Coronary artery (tissue), 2 donors: ENCODE measurements around the gene GPD1.

Experiments used
- DNase-seq: peaks from one replicate; pipeline ENCODE4 v3.0.0-alpha.2; 2017; ENCODE audit warnings: low spot score
- H3K27ac ChIP-seq, 2 donors: fragments of 200-600 bp; sonication (generic); one replicate each; pipeline ENCODE4 v1.5.1; 2016 to 2019
- H3K4me3 ChIP-seq: fragments of 200-600 bp; sonication (generic); 2 replicates; pipeline ENCODE4 v1.5.1; 2016; ENCODE audit warnings: mild to moderate bottlenecking, moderate library complexity
- TF ChIP-seq, protein P1 (sequence below): fragments of 200-600 bp; sonication (generic); IDR thresholded peaks from one replicate; pipeline ENCODE4 v1.5.1; 2019; ENCODE audit warnings: antibody characterized with exemption

GPD1 gene

DNA sequence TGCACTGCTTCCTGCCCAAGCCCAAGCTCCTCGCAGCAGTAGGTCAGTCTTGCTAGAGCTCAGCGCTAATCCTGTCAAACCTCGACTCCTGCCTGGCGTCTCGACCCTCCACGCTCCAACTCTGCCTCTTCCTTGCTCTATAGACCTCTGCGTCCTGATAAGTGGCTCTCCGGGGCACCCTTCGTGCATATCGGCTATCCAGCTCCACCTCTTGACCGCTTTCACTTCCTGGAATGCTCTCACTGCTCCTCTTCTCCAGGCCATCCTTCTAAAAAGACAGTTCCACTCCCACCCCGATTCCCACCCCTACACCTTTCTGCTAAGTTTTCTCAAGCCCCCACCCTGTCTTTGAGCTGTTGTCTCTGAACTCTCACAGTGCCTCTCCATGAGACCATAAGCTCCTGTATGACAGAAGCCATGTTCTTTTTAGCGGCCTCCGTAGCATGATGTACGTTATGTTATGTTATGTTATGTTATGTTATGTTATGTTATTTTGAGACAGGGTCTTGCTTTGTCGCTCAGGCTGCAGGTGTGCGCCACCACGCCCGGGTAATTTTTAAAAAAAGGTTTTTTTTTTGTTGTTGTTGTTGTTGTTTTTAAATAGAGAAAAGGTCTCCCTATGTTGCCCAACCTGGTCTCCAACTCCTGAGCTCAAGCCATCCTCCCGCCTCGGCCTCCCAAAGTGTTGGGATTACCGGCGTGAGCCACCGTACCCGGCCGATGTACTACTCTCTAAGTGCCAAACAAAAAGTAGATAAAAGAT is 8.8 kb downstream of the GPD1 start:
- peak overlapping the region; percentile 80 for H3K4me3 ChIP-seq
- H3K27ac ChIP-seq: peak overlapping the region; percentile 91 to 97
- no peak for DNase-seq
- TF ChIP-seq, protein P1, sequence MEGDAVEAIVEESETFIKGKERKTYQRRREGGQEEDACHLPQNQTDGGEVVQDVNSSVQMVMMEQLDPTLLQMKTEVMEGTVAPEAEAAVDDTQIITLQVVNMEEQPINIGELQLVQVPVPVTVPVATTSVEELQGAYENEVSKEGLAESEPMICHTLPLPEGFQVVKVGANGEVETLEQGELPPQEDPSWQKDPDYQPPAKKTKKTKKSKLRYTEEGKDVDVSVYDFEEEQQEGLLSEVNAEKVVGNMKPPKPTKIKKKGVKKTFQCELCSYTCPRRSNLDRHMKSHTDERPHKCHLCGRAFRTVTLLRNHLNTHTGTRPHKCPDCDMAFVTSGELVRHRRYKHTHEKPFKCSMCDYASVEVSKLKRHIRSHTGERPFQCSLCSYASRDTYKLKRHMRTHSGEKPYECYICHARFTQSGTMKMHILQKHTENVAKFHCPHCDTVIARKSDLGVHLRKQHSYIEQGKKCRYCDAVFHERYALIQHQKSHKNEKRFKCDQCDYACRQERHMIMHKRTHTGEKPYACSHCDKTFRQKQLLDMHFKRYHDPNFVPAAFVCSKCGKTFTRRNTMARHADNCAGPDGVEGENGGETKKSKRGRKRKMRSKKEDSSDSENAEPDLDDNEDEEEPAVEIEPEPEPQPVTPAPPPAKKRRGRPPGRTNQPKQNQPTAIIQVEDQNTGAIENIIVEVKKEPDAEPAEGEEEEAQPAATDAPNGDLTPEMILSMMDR: no peak

DNA sequence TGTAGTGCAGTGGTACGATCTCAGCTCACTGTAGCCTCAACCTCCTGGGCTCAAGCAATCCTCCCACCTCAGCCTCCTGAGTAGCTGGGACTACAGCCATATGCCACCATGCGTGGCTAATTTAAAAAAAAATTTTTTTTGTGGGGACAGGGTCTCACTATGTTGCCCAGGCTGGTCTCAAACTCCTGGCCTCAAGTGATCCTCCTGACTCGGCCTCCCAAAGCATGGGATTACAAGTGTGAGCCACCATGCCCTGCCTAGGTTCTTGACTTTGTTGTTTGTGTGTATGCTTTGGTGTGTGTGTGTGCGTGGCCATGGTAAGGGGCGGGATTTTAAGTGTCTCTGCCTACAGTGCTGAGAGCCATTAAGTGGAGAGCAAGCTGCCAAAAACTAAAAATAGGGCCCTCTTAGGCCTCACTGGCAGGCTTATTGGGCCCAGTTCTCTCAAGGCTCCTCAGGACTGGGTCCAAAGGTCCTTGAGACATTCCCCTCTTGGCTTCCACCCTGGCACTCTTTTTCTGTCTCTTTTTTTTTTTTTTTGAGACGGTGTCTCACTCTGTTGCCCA is 13.3 kb downstream of the GPD1 start:
- peak; percentile 68 for DNase-seq
- TF ChIP-seq, protein P1: no peak
- no peak overlapping the region for H3K4me3 ChIP-seq
- H3K27ac ChIP-seq: peak overlapping the region; percentile 46 to 64

DNA sequence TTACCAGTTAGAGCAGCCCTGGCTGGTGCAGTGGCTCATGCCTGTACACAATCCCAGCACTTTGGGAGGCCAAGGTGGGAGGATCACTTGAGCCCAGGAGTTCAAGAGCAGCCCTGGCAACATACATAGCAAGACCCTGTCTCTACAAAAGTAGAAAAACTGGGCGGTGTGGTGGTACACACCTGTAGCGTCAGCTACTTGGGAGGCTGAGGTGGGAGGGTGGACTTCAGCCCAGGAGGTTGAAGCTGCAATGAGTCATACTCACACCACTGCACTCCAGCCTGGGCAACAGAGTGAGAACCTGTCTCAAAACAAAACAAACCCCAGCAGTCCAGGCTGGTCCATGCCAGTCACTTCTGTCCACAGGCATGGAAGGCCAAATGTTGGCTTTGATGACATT is 15.6 kb downstream of the GPD1 start:
- DNase-seq: peak; percentile 40
- TF ChIP-seq, protein P1: no peak
- Histone ChIP-seq H3K27ac (no peak overlapping the region), H3K4me3 (no peak overlapping the region)

- TF ChIP-seq, protein P1: no peak
- H3K4me3 ChIP-seq: no peak overlapping the region
- DNase-seq: peak; percentile 22
Observed at GRCh38 chr12:50120521-50120920, 16.7 kb downstream of the GPD1 start.

DNA sequence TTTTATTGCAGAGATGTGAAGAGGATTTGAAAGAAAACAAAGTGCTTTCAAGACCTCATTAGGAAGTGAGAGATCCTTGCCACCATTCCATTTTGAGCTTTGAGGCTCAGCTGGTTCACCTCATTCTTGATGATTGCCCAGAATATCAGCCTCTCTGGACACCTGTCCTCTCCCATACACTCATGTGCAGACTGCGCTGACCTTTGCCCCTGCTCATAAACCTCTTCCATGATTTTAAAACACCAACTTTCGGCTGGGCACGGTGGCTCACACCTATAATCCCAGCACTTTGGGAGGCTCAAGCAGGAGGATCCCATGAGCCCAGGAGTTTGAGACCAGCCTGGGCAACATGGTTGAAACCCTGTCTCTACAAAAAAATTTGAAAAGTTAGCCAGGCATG is 17.1 kb downstream of the GPD1 start:
- TF ChIP-seq, protein P1: no peak
- H3K27ac ChIP-seq: no peak overlapping the region
- peak; percentile 47 for DNase-seq
- H3K4me3 ChIP-seq: no peak overlapping the region

More at GRCh38 chr12:50120521-50120920, 16.7 kb downstream of the GPD1 start:
- H3K27ac ChIP-seq: no peak overlapping the region

- TF ChIP-seq, protein P1: no peak
- Histone ChIP-seq H3K27ac (no peak overlapping the region), H3K4me3 (no peak overlapping the region)
- DNase-seq: peak; percentile 5
Observed at GRCh38 chr12:50121641-50122040, 17.8 kb downstream of the GPD1 start.

GRCh38 chr12:50123203-50123602 is 19.4 kb downstream of the GPD1 start:
- peak; percentile 26 for DNase-seq
- Histone ChIP-seq H3K4me3 (no peak overlapping the region), H3K27ac (no peak overlapping the region)
- TF ChIP-seq, protein P1: no peak
